NB4 (cell line): ENCODE results near the gene C11orf65.

Source experiments
- POLR2A ChIP-seq: IDR thresholded peaks from 2 replicates; pipeline ENCODE4 v1.6.1; 2011; ENCODE audit warnings: mild to moderate bottlenecking; ENCODE audit not compliant: insufficient read length; ENCODE audit errors: extremely low read depth
- TF ChIP-seq, protein P1 (sequence below): IDR thresholded peaks from one replicate; pipeline ENCODE4 v1.5.1; 2012; ENCODE audit warnings: low read depth, low read length

DNA sequence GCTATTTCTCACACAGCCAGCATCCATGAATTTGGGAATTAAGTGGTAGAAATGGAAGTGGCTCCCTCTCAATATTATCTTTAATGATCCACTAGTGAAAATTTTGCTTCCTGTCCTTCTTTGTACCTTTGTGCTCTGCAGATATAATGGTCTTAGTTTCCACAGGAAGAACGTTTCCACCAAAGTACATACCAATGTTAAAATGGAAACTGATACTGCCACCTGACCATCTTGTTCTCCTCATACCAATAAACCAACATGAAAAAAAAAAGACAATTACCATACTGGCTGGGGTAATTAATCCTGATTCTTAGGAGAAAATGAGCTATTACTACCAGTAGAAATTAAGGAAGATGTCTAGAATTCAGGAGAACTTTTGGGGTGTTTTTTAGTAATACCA, 32.3 kb downstream of the C11orf65 start:
- TF ChIP-seq, protein P1, sequence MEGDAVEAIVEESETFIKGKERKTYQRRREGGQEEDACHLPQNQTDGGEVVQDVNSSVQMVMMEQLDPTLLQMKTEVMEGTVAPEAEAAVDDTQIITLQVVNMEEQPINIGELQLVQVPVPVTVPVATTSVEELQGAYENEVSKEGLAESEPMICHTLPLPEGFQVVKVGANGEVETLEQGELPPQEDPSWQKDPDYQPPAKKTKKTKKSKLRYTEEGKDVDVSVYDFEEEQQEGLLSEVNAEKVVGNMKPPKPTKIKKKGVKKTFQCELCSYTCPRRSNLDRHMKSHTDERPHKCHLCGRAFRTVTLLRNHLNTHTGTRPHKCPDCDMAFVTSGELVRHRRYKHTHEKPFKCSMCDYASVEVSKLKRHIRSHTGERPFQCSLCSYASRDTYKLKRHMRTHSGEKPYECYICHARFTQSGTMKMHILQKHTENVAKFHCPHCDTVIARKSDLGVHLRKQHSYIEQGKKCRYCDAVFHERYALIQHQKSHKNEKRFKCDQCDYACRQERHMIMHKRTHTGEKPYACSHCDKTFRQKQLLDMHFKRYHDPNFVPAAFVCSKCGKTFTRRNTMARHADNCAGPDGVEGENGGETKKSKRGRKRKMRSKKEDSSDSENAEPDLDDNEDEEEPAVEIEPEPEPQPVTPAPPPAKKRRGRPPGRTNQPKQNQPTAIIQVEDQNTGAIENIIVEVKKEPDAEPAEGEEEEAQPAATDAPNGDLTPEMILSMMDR: no peak
- TF ChIP-seq POLR2A: no peak
